Natural killer cell (primary cell): ENCODE results near the gene JSRP1. TPM values are rescaled to one million over a fixed set of nuclear protein-coding genes. Genes with fewer than 3 reads are reported as not detected.

Experiments
- ATAC-seq, 3 donors: fragments of 150-1000 bp in 2 of 3; fragments of 200-7000 bp in 1 of 3; cut with Tn5 transposase; 1 replicate in 1 of 3; 2 replicates in 2 of 3; pipeline ENCODE4 v1.10.0; 2021; ENCODE audit warnings: mild to moderate bottlenecking in 2 of 3, moderate library complexity in 2 of 3
- DNase-seq, 2 donors: peaks; one replicate each; pipeline versions ENCODE4 v3.0.0 to v3.0.0-alpha.2; 2013 to 2021; ENCODE audit warnings: mixed read lengths in 1 of 2
- H3K27ac ChIP-seq: one replicate; pipeline ENCODE4 v1.5.1; 2013; ENCODE audit warnings: mild to moderate bottlenecking, low read length
- H3K27me3 ChIP-seq: one replicate; pipeline ENCODE4 v1.6.1; 2013; ENCODE audit warnings: low read length; ENCODE audit not compliant: control insufficient read depth, insufficient read depth
- H3K36me3 ChIP-seq: one replicate; pipeline ENCODE4 v1.6.1; 2013; ENCODE audit warnings: low read length; ENCODE audit not compliant: control insufficient read depth, insufficient read depth
- H3K4me1 ChIP-seq: one replicate; pipeline ENCODE4 v1.6.1; 2013; ENCODE audit warnings: low read length; ENCODE audit not compliant: control insufficient read depth, insufficient read depth
- H3K4me3 ChIP-seq: one replicate; pipeline ENCODE4 v1.5.1; 2013; ENCODE audit warnings: low read length
- H3K9me3 ChIP-seq: one replicate; pipeline ENCODE4 v1.6.1; 2013; ENCODE audit warnings: low read length; ENCODE audit not compliant: control insufficient read depth, insufficient read depth
- H3K27ac Mint-ChIP-seq, 2 donors: one replicate each; pipeline ENCODE4 v1.8.0; 2022; ENCODE audit warnings: mild to moderate bottlenecking in 2 of 2, mixed read lengths in 2 of 2, moderate library complexity in 1 of 2
- H3K27me3 Mint-ChIP-seq, 2 donors: one replicate each; pipeline ENCODE4 v1.8.0; 2022; ENCODE audit warnings: low read depth in 2 of 2, mixed read lengths in 2 of 2
- H3K36me3 Mint-ChIP-seq: one replicate; pipeline ENCODE4 v1.8.0; 2022; ENCODE audit warnings: mixed read lengths
- H3K4me1 Mint-ChIP-seq, 2 donors: one replicate each; pipeline ENCODE4 v1.8.0; 2022; ENCODE audit warnings: mixed read lengths in 2 of 2
- H3K4me3 Mint-ChIP-seq: one replicate; pipeline ENCODE4 v1.8.0; 2022; ENCODE audit warnings: mild to moderate bottlenecking, moderate library complexity, mixed read lengths
- H3K9me3 Mint-ChIP-seq, 2 donors: one replicate each; pipeline ENCODE4 v1.8.0; 2022; ENCODE audit warnings: mixed read lengths in 2 of 2
- WGBS: methylation state at CpG from one replicate; pipeline ENCODE4 v1.1.7; 2013; ENCODE audit warnings: missing lambda C conversion rate; ENCODE audit not compliant: insufficient coverage; 5-methylcytosine and 5-hydroxymethylcytosine counted together
- intact Hi-C: fragments of 100-400 bp; cut with micrococcal nuclease; formaldehyde crosslinking; loops from one replicate; pipeline ENCODE4 v1.14.2; 2022
- total RNA-seq, 4 donors: library from RNA; stranded (reverse); fragments of 120-200 nt in 1 of 4; gene quantifications; one replicate each; pipeline versions ENCODE4 v1.2.3 to v1.2.4, GENCODE V29; 2013 to 2022
- TF ChIP-seq, protein P1 (sequence below): fragments of 200-600 bp; IDR thresholded peaks from one replicate; pipeline ENCODE4 v1.8.0; 2022; ENCODE audit warnings: antibody characterized with exemption

JSRP1 gene
- total RNA-seq, 3 donors from 2014 or later (not counting 1 experiment from before 2014, with no cell fraction given), result 0.82 to 2.0 TPM; not detected in 1

- Mint-ChIP-seq H3K9me3 (no peaks in the 10 kb centered on the region), H3K4me3 (no peak overlapping the region), H3K27me3 (no peaks in the 10 kb centered on the region), H3K36me3 (no peaks in the 10 kb centered on the region), H3K4me1 (peaks cover 0 to 5% of the 10 kb centered on the region in 2 donors), H3K27ac (no peak overlapping the region)
- ATAC-seq, result no peak
- Histone ChIP-seq H3K4me1 (no peaks in the 10 kb centered on the region), H3K9me3 (no peaks in the 10 kb centered on the region), H3K27me3 (no peaks in the 10 kb centered on the region), H3K36me3 (peaks cover 68% of the 10 kb centered on the region), H3K4me3 (no peak overlapping the region), H3K27ac (no peak overlapping the region)
- TF ChIP-seq, protein P1, sequence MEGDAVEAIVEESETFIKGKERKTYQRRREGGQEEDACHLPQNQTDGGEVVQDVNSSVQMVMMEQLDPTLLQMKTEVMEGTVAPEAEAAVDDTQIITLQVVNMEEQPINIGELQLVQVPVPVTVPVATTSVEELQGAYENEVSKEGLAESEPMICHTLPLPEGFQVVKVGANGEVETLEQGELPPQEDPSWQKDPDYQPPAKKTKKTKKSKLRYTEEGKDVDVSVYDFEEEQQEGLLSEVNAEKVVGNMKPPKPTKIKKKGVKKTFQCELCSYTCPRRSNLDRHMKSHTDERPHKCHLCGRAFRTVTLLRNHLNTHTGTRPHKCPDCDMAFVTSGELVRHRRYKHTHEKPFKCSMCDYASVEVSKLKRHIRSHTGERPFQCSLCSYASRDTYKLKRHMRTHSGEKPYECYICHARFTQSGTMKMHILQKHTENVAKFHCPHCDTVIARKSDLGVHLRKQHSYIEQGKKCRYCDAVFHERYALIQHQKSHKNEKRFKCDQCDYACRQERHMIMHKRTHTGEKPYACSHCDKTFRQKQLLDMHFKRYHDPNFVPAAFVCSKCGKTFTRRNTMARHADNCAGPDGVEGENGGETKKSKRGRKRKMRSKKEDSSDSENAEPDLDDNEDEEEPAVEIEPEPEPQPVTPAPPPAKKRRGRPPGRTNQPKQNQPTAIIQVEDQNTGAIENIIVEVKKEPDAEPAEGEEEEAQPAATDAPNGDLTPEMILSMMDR, result no peak
- DNase-seq, result peak in 1 of 2 donors; percentile 67
- intact Hi-C loops, result no loop called here
- 89% methylated on average over 31 of the region's 31 CpGs for WGBS
Observed at GRCh38 chr19:2215281-2215751, 40.9 kb downstream of the JSRP1 start.

GRCh38 chr19:2214251-2214650 is 42.0 kb downstream of the JSRP1 start:
- H3K27ac Mint-ChIP-seq, result no peak overlapping the region
- H3K4me1 Mint-ChIP-seq, result peaks cover 0 to 5% of the 10 kb centered on the region in 2 donors
- H3K27ac ChIP-seq, result no peak overlapping the region
- H3K27me3 Mint-ChIP-seq, result no peaks in the 10 kb centered on the region
- ATAC-seq (no peak), DNase-seq (no peak)
- TF ChIP-seq, protein P1, result no peak
- H3K27me3 ChIP-seq, result no peaks in the 10 kb centered on the region
- H3K4me3 Mint-ChIP-seq, result no peak overlapping the region
- no peaks in the 10 kb centered on the region for H3K9me3 Mint-ChIP-seq
- no peak overlapping the region for H3K4me3 ChIP-seq
- H3K4me1 ChIP-seq, result no peaks in the 10 kb centered on the region
- intact Hi-C loops, result no loop called here
- 96% methylated on average over 17 of the region's 17 CpGs for WGBS
- peaks cover 63% of the 10 kb centered on the region for H3K36me3 ChIP-seq
- no peaks in the 10 kb centered on the region for H3K9me3 ChIP-seq
- no peaks in the 10 kb centered on the region for H3K36me3 Mint-ChIP-seq

DNA sequence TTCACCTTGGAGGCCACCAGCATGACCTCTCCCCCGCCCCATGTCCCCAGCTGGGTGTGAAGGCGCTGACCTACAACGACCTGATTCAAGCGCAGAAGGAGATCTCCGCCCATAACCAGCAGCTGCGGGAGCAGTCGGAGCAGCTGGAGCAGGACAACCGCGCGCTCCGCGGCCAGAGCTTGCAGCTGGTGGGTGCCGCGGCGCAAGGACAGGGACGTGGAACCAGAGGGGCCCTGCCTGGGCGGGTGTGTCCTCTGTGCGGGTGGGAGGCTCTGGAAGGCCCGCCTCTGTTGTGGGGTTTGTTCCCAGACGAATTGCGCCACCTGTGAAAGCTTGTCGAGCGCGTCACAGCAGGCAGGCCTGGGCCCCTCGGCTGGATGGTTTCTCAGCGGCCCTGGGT is 42.4 kb downstream of the JSRP1 start:
- H3K9me3 ChIP-seq, result no peaks in the 10 kb centered on the region
- Mint-ChIP-seq H3K36me3 (no peaks in the 10 kb centered on the region), H3K4me3 (no peak overlapping the region), H3K27me3 (no peaks in the 10 kb centered on the region), H3K9me3 (no peaks in the 10 kb centered on the region), H3K4me1 (peaks cover 0 to 7% of the 10 kb centered on the region in 2 donors), H3K27ac (no peak overlapping the region)
- H3K4me1 ChIP-seq, result no peaks in the 10 kb centered on the region
- no peak overlapping the region for H3K4me3 ChIP-seq
- no peaks in the 10 kb centered on the region for H3K27me3 ChIP-seq
- intact Hi-C loops, result no loop called here
- H3K36me3 ChIP-seq, result peaks cover 64% of the 10 kb centered on the region
- TF ChIP-seq, protein P1, result no peak
- ATAC-seq (no peak), DNase-seq (no peak)
- no peak overlapping the region for H3K27ac ChIP-seq
- WGBS, result 96% methylated on average over 26 of the region's 26 CpGs
